ENCODE results near the gene MBTD1. TPM values are rescaled to one million over a fixed set of nuclear protein-coding genes. Genes with fewer than 3 reads are reported as not detected.

Gene MBTD1
- total and polyA plus RNA-seq, 2 donors = 5.9 to 60.1 TPM

GRCh38 chr17:51164911-51165679 lies 94.8 kb downstream of the MBTD1 start:
- H3K36me3 ChIP-seq (ENCODE audit: insufficient read depth) = peaks cover 2% of the 10 kb centered on the region
- 57% methylated on average over 16 of the region's 16 CpGs for WGBS
- no peak overlapping the region for H3K4me3 ChIP-seq (ENCODE audit: low read depth, low read length)

GRCh38 chr17:51161541-51161940 lies 98.3 kb downstream of the MBTD1 start:
- WGBS = 55% methylated on average over 3 of the region's 3 CpGs
- Histone ChIP-seq H3K27ac (ENCODE audit: low read depth) (no peak overlapping the region), H3K4me1 (ENCODE audit: insufficient read depth) (no peaks in the 10 kb centered on the region), H3K4me3 (ENCODE audit: low read depth, low read length) (no peak overlapping the region), H3K36me3 (ENCODE audit: insufficient read depth) (peaks cover 3% of the 10 kb centered on the region)
- DNase-seq (ENCODE audit: extremely low spot score) = no peak

More at GRCh38 chr17:51164911-51165679, 94.8 kb downstream of the MBTD1 start:
- DNase-seq (ENCODE audit: extremely low spot score) = no peak
- H3K4me1 ChIP-seq (ENCODE audit: insufficient read depth) = no peaks in the 10 kb centered on the region
- H3K27ac ChIP-seq (ENCODE audit: low read depth) = peak overlapping the region; percentile 89

GRCh38 chr17:51159604-51160003 lies 100.2 kb downstream of the MBTD1 start:
- Histone ChIP-seq H3K4me1 (ENCODE audit: insufficient read depth) (no peaks in the 10 kb centered on the region), H3K27ac (ENCODE audit: low read depth) (no peak overlapping the region), H3K4me3 (ENCODE audit: low read depth, low read length) (no peak overlapping the region), H3K36me3 (ENCODE audit: insufficient read depth) (peaks cover 3% of the 10 kb centered on the region)
- no peak for DNase-seq (ENCODE audit: extremely low spot score)
- WGBS = 96% methylated on average over 3 of the region's 3 CpGs

- Histone ChIP-seq H3K4me1 (ENCODE audit: insufficient read depth) (no peaks in the 10 kb centered on the region), H3K27ac (ENCODE audit: low read depth) (no peak overlapping the region), H3K4me3 (ENCODE audit: low read depth, low read length) (no peak overlapping the region), H3K36me3 (ENCODE audit: insufficient read depth) (peaks cover 3% of the 10 kb centered on the region)
- WGBS = 96% methylated on average over 8 of the region's 8 CpGs
- DNase-seq (ENCODE audit: extremely low spot score) = no peak
Observed at GRCh38 chr17:51155416-51155815, 104.4 kb downstream of the MBTD1 start.

GRCh38 chr17:51154176-51154575 lies 105.7 kb downstream of the MBTD1 start:
- Histone ChIP-seq H3K27ac (ENCODE audit: low read depth) (no peak overlapping the region), H3K4me3 (ENCODE audit: low read depth, low read length) (peak overlapping the region; percentile 29), H3K36me3 (ENCODE audit: insufficient read depth) (no peaks in the 10 kb centered on the region), H3K4me1 (ENCODE audit: insufficient read depth) (no peaks in the 10 kb centered on the region)
- no peak for DNase-seq (ENCODE audit: extremely low spot score)
- 6% methylated on average over 6 of the region's 6 CpGs for WGBS

GRCh38 chr17:51153210-51154072 lies 106.4 kb downstream of the MBTD1 start, which contains the start of gene NME1:
Gene NME1, plus strand, starts transcription at chr17:51153559. Its CDS starts 2,096 bp downstream, at chr17:51155655.
- peak within 1 kb of the TSS; percentile 29 for H3K4me3 ChIP-seq (ENCODE audit: low read depth, low read length)
- H3K36me3 ChIP-seq (ENCODE audit: insufficient read depth) = no peaks in the 10 kb centered on the region
- no peaks in the 10 kb centered on the region for H3K4me1 ChIP-seq (ENCODE audit: insufficient read depth)
- peak; percentile 99 for DNase-seq (ENCODE audit: extremely low spot score)
- peak within 1 kb of the TSS; percentile 67 for H3K27ac ChIP-seq (ENCODE audit: low read depth)
- WGBS = under 1% methylated on average over 60 of the region's 60 CpGs

GRCh38 chr17:51152766-51153209 lies 107.1 kb downstream of the MBTD1 start:
- 12% methylated on average over 8 of the region's 8 CpGs for WGBS
- peak; percentile 32 for DNase-seq (ENCODE audit: extremely low spot score)
- Histone ChIP-seq H3K4me3 (ENCODE audit: low read depth, low read length) (no peak overlapping the region), H3K4me1 (ENCODE audit: insufficient read depth) (no peaks in the 10 kb centered on the region), H3K36me3 (ENCODE audit: insufficient read depth) (no peaks in the 10 kb centered on the region), H3K27ac (ENCODE audit: low read depth) (peak overlapping the region; percentile 67)

GRCh38 chr17:51150932-51151331 lies 108.9 kb downstream of the MBTD1 start:
- Histone ChIP-seq H3K4me1 (ENCODE audit: insufficient read depth) (no peaks in the 10 kb centered on the region), H3K4me3 (ENCODE audit: low read depth, low read length) (no peak overlapping the region), H3K36me3 (ENCODE audit: insufficient read depth) (no peaks in the 10 kb centered on the region), H3K27ac (ENCODE audit: low read depth) (no peak overlapping the region)
- no peak for DNase-seq (ENCODE audit: extremely low spot score)
- WGBS = 88% methylated on average over 5 of the region's 5 CpGs

- Histone ChIP-seq H3K4me1 (ENCODE audit: insufficient read depth) (no peaks in the 10 kb centered on the region), H3K27ac (ENCODE audit: low read depth) (no peak overlapping the region), H3K36me3 (ENCODE audit: insufficient read depth) (no peaks in the 10 kb centered on the region), H3K4me3 (ENCODE audit: low read depth, low read length) (no peak overlapping the region)
- DNase-seq (ENCODE audit: extremely low spot score) = no peak
- 84% methylated on average over 2 of the region's 2 CpGs for WGBS
Observed at GRCh38 chr17:51149163-51149562, 110.7 kb downstream of the MBTD1 start.

- no peaks in the 10 kb centered on the region for H3K36me3 ChIP-seq (ENCODE audit: insufficient read depth)
- WGBS = 63% methylated on average over 4 of the region's 4 CpGs
Observed at GRCh38 chr17:51147650-51148049, 112.2 kb downstream of the MBTD1 start.

GRCh38 chr17:51144266-51145022 lies 115.4 kb downstream of the MBTD1 start:
- H3K4me1 ChIP-seq (ENCODE audit: insufficient read depth) = no peaks in the 10 kb centered on the region
- no peak for DNase-seq (ENCODE audit: extremely low spot score)
- WGBS = 50% methylated on average over 6 of the region's 6 CpGs
- no peak overlapping the region for H3K4me3 ChIP-seq (ENCODE audit: low read depth, low read length)
- no peaks in the 10 kb centered on the region for H3K36me3 ChIP-seq (ENCODE audit: insufficient read depth)
- H3K27ac ChIP-seq (ENCODE audit: low read depth) = no peak overlapping the region

More at GRCh38 chr17:51147650-51148049, 112.2 kb downstream of the MBTD1 start:
- no peaks in the 10 kb centered on the region for H3K4me1 ChIP-seq (ENCODE audit: insufficient read depth)
- H3K27ac ChIP-seq (ENCODE audit: low read depth) = no peak overlapping the region
- H3K4me3 ChIP-seq (ENCODE audit: low read depth, low read length) = no peak overlapping the region
- DNase-seq (ENCODE audit: extremely low spot score) = no peak

- Histone ChIP-seq H3K4me3 (ENCODE audit: low read depth, low read length) (no peak overlapping the region), H3K27ac (ENCODE audit: low read depth) (no peak overlapping the region), H3K36me3 (ENCODE audit: insufficient read depth) (no peaks in the 10 kb centered on the region), H3K4me1 (ENCODE audit: insufficient read depth) (no peaks in the 10 kb centered on the region)
- 82% methylated on average over 2 of the region's 2 CpGs for WGBS
- no peak for DNase-seq (ENCODE audit: extremely low spot score)
Observed at GRCh38 chr17:51142597-51142996, 117.3 kb downstream of the MBTD1 start.

- Histone ChIP-seq H3K27ac (ENCODE audit: low read depth) (no peak overlapping the region), H3K36me3 (ENCODE audit: insufficient read depth) (no peaks in the 10 kb centered on the region), H3K4me3 (ENCODE audit: low read depth, low read length) (no peak overlapping the region), H3K4me1 (ENCODE audit: insufficient read depth) (no peaks in the 10 kb centered on the region)
- no peak for DNase-seq (ENCODE audit: extremely low spot score)
- WGBS = 90% methylated on average over 3 of the region's 3 CpGs
Observed at GRCh38 chr17:51135956-51136355, 123.9 kb downstream of the MBTD1 start.

All from urinary bladder (tissue), 4 donors.